GM21619 (cell line): ENCODE data around the gene CBFA2T3.
"Not testable (repeated sequence)": the region's sequence is repeated elsewhere in the genome, so short reads cannot be mapped to it uniquely, and the experiment has no call there.

Experiments used
- ATAC-seq: cut with Tn5 transposase; IDR thresholded peaks from one replicate; pipeline ENCODE4 v1.9.1; 2021; ENCODE audit not compliant: unreplicated experiment

Gene CBFA2T3

GRCh38 chr16:88977018-88977811 lies at the start of gene CBFA2T3:
Gene CBFA2T3, minus strand, starts transcription at chr16:88977207. Its CDS starts 400 bp downstream, at chr16:88976807.
- no peak for ATAC-seq

- peak; percentile 80 for ATAC-seq
These were observed 49.2 kb upstream of the CBFA2T3 start for GRCh38 chr16:89026121-89026612.

DNA sequence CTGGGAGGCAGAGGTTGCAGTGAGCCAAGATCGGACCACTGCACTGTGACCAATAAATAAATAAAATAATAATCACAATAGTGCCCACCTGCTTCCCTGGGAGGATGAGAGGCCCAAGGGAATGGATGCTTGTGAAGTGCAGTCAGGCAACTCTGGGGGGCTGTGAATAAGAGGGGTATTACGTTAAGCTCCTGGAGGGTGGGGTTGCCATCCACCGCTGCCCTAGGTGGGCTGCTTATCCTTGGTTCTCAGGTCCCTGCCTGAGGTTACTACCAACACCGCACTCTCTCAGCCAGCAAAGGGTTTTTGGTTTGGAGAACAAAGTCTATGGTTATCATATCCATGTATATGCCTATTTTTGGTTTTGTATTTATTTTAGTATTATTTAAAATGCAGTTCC lies 48.6 kb upstream of the CBFA2T3 start:
- ATAC-seq, result no peak

DNA sequence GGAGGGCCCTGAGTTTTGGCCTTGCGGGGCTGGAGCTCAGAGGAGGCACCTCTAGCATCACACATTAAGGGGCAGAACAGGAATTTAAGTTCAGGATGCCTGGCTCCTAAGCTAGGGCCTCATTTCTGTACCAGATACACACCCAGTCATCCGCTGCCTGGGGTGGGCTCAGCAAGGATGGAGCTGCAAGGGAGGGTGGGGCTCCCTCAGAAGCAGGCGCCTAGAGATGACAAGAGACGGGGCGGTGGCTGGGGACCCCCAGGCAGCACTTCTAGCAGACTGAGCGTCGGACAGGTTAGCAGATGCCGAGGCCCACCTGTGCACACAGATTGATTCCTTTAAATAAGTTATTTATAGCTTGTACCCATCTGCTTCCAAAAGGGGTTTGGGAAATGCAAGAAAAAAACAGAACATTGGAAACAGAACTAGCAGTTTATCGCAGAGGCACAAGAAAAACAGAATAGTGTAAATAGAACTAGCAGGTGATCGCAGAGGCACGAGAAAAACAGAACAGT lies 47.6 kb upstream of the CBFA2T3 start:
- no peak for ATAC-seq

GRCh38 chr16:89023621-89024511 lies 46.9 kb upstream of the CBFA2T3 start:
- no peak for ATAC-seq

- no peak for ATAC-seq
These were observed 46.1 kb upstream of the CBFA2T3 start for GRCh38 chr16:89023151-89023551.

- no peak for ATAC-seq
These were observed 45.2 kb upstream of the CBFA2T3 start for GRCh38 chr16:89022051-89022836.

DNA sequence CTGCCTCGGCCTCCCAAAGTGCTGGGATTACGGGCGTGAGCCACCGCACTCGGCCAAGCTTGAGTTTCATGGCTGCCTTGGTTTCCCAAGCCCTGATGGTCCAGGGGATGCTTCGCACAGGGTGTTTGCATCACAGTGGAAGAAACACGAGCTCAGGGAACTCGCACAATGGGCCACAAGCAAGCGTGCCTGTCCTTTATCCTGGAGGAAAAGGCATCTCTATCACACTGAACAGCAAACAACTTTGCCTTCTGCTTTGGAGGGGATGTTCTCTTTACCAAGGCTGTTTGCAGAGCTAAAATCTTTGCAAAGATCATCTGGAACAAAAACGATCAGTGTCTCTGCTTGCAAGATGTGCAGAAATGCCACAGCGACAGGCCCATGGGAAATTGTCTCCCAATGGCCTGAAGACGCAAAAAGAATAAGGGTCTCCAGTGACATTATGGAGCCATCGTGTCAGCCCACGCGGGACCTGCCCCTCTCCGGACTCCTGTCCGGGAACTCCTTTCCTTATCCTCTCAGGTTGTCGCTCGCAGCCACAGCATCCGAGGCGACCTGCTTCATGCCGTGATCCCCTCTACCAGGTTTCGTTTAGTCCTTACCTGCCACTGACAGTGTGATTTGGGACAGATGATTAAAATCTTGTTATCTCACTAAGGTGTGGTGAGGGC lies 44.1 kb upstream of the CBFA2T3 start:
- ATAC-seq, result no peak

DNA sequence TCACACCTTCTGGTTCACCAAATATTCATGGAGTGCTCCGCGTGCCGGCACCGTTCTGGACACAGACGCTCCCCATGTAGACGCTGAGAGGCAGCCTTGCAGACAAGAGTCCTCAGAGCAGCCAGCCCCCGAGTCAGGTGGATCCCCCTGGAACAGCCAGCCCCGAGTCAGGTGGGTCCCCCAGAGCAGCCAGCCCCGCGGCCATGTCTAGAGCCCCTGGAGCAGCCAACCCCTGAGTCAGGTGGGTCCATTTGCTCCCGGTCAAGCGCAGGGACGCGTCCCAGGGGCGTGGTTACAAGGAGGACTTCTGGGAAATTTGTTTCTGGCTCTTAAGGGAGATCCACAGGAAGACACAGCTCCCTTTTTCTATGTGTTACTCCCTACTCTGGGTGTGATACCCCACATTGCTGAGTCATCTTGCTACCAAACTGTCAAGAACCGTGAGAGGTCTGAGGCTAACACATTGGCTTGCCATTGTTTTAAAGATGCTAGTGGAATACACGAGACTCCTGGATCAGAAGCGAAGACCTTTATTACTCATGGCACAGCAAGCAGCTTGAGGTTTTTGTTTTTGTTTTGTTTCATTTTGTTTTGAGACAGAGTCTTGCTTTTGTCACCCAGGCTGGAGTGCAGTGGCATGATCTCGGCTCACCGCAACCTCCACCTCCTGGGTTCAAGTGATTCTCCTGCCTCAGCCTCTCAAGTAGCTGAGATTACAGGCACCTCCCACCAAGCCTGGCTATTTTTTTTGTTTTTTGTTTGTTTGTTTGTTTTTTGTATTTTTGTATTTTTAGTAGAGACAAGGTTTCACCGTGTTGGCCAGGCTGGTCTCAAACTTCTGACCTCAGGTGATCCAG lies 43.3 kb upstream of the CBFA2T3 start:
- ATAC-seq, result peak; percentile 64

GRCh38 chr16:89019511-89019910 lies 42.5 kb upstream of the CBFA2T3 start:
- ATAC-seq, result no peak

DNA sequence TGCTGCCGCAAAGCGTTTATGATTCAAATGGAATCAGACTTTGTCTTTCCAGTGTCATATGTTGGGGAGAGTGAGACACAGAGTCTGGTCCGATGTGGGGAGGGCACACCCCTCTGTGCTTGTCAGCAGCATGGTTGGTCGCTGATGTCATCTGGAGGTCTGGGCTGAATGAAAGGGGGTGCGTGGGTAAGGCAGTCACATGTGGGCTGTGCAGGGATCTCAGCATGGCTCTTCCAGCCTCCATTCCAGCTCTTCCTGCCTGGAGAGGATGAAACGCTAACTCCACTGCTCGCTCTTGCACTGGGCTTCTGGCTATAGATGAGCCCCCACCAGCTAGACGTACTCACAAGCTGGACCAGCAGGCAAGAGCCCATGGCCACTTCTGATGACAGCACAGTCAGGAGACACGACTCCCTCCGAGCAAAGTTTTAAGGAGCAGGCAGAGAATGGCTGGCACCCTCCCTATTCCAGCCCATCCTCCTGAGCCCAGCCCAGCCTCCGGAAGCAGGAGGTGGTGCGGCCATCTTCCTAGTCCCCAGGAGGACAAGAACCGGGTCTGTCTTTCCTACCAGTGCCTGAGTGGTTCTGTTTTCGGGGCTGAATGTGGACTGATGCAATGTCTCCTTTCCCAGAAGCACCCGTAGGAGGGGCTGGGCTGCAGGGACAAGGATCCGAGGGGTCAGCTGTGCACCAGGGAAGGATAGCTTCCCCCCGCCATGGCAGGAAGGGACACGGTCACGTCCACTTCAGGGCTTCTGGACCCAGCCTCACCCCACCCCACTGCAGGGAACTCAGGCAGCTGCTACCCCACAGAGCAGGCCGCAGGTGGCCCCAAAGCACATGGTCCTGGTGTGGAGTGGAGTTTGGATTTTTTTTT lies 41.5 kb upstream of the CBFA2T3 start:
- ATAC-seq, result no peak

GRCh38 chr16:89017543-89018281 lies 40.7 kb upstream of the CBFA2T3 start:
- no peak for ATAC-seq

GRCh38 chr16:89016561-89016960 lies 39.6 kb upstream of the CBFA2T3 start:
- not testable (repeated sequence) for ATAC-seq

GRCh38 chr16:89015271-89015859 lies 38.4 kb upstream of the CBFA2T3 start:
- no peak for ATAC-seq

GRCh38 chr16:89014403-89015230 lies 37.6 kb upstream of the CBFA2T3 start:
- no peak for ATAC-seq

- no peak for ATAC-seq
These were observed 36.8 kb upstream of the CBFA2T3 start for GRCh38 chr16:89013692-89014402.
